ENCODE measurements around the gene NUMB. TPM values are rescaled to one million over a fixed set of nuclear protein-coding genes. Genes with fewer than 3 reads are reported as not detected.
A peak's percentile ranks its signal among the peaks of the same experiment; 100 is the strongest.

The NUMB gene
- polyA plus RNA-seq, 6 donors from 2014 or later: 52.0 to 87.2 (median 65.7) TPM

DNA sequence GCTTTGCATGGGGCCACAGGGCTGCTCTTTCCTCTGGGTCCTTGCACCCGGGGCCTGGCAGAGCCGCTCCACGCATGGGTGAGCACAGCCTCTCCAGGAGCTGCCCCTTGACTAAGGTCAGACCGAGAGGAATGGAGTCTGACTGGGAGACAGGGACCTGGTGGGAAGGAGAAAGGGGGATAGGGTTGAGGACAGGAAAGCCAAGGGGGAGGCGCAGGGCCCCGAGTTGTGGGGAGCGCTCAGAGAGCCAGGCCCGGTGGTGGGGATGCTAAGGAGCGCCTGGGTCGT, 205.1 kb downstream of the NUMB start:
- Mint-ChIP-seq H3K9me3 (no peaks in the 10 kb centered on the region), H3K36me3 (no peaks in the 10 kb centered on the region), H3K4me1 (peaks cover 4 to 14% (median 9%) of the 10 kb centered on the region in 3 donors), H3K4me3 (no peak overlapping the region), H3K27ac (no peak overlapping the region), H3K27me3 (no peaks in the 10 kb centered on the region)
- no peak for ATAC-seq (ENCODE audit: low read depth in 2 of 2)
- DNase-seq: no peak

DNA sequence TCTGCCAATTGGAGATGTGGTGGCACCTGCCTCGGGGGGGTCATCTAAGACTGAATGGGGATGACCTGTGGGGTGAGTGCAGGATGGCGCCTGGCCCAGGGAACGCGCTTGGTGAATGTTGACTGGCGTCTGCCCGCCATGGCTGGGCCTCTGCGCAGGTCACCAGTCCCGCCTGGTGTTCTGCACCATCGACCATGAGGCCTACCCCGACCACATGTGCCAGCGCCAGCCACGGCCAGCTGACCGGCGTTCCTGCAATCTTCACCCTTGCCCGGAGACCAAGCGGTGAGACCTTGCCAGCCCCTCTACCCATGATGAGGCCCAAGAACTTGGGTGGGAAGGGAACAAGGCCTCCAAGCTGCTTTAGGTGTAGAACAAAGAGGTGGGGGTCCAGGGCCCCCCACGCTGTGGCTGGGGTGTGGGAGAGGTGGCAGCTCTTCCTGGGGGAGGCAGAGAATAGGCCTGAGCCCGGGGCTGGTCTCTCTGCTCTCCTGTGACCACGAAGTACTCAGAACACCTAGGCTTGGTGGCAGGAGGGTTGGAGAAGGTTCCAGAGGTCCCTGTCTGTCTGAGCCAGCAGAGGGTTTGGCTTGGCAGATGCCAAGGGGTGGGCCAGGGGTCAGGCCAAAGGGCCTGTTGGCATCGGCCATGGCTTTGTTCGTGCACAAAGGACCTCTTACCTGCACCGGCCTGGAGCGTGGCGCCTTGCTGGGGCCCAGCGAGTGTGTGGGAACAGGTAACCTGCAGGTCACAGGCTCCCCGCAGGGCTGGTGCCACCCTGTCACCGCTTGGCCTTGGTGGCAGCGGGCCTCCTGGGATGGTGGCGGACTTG, 205.6 kb downstream of the NUMB start:
- Mint-ChIP-seq H3K4me1 (peaks cover 9 to 19% (median 15%) of the 10 kb centered on the region in 3 donors), H3K27ac (no peak overlapping the region), H3K9me3 (peaks cover 0 to under 1% (median 0%) of the 10 kb centered on the region in 7 donors), H3K4me3 (no peak overlapping the region), H3K36me3 (no peaks in the 10 kb centered on the region), H3K27me3 (peaks cover 0 to under 1% (median 0%) of the 10 kb centered on the region in 3 donors)
- ATAC-seq (ENCODE audit: low read depth in 2 of 2): no peak
- DNase-seq: no peak

DNA sequence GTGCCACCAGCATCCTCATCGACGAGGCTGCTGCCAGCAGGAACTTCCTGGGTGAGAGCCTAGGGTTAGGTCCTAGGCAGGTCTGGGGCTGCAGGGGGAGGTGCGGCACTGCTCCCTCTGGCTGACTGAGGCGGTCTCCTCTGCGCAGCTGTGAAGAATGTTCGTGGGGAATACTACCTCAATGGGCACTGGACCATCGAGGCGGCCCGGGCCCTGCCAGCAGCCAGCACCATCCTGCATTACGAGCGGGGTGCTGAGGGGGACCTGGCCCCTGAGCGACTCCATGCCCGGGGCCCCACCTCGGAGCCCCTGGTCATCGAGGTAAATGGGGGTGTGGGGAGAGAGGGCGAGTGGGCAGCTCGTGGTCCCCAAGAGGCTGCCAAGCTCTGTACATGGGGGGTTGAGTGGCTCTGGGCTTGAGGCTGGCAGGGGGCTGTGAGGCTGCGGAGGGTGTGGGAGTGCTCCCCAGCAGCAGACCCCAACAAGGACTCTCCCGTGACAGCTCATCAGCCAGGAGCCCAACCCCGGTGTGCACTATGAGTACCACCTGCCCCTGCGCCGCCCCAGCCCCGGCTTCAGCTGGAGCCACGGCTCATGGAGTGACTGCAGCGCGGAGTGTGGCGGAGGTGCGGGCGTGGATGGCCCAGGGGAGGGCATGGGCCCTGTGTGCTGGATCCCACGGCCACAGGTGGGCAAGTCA, 206.7 kb downstream of the NUMB start:
- peaks cover 0 to 7% (median 0%) of the 10 kb centered on the region in 7 donors for H3K9me3 Mint-ChIP-seq
- H3K27ac Mint-ChIP-seq: peak overlapping the region in 1 of 6 donors; percentile 67
- ATAC-seq (ENCODE audit: low read depth in 2 of 2) (no peak), DNase-seq (no peak)
- H3K27me3 Mint-ChIP-seq: peaks cover 0 to 7% (median 6%) of the 10 kb centered on the region in 3 donors
- H3K4me3 Mint-ChIP-seq: peak overlapping the region in 1 of 8 donors; percentile 18
- H3K4me1 Mint-ChIP-seq: peaks cover 20 to 30% (median 25%) of the 10 kb centered on the region in 3 donors
- no peaks in the 10 kb centered on the region for H3K36me3 Mint-ChIP-seq

DNA sequence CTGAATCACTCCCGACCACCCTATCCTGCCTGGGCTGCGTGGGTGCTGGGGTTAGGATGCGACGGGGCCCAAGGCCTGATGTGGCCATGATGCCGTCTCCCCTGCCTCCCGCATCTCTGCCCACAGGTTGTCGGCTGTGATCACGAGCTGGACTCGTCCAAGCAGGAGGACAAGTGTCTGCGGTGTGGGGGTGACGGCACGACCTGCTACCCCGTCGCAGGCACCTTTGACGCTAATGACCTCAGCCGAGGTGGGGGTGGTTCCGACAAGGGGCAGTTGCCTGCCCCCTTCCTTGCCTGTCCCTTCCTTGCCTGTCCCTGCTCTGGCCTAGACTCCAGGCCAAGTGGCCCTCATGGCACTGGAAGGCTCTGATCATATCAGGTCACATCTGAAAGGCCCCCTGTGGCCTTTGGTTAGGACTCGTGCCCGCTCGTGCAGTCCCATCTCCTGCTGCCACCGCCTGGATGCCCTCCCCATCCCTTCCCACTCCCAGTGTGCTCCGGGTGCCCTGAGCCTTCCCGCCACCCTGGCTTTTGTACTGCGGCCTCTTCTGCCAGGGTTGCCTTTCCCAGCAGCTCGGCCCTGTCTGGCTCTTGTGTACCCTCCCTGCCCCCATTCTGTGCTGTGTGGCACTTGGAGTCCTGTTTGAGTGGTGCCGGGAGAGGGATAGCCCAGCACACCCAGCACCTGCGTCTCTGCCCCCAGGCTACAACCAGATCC, 207.4 kb downstream of the NUMB start:
- H3K27me3 Mint-ChIP-seq: peaks cover 0 to 7% (median 6%) of the 10 kb centered on the region in 3 donors
- H3K9me3 Mint-ChIP-seq: peaks cover 0 to 7% (median 0%) of the 10 kb centered on the region in 7 donors
- peaks cover 27 to 35% (median 30%) of the 10 kb centered on the region in 3 donors for H3K4me1 Mint-ChIP-seq
- no peak for DNase-seq
- H3K4me3 Mint-ChIP-seq: peak overlapping the region in 1 of 8 donors; percentile 18
- no peak for ATAC-seq (ENCODE audit: low read depth in 2 of 2)
- H3K27ac Mint-ChIP-seq: no peak overlapping the region
- no peaks in the 10 kb centered on the region for H3K36me3 Mint-ChIP-seq

DNA sequence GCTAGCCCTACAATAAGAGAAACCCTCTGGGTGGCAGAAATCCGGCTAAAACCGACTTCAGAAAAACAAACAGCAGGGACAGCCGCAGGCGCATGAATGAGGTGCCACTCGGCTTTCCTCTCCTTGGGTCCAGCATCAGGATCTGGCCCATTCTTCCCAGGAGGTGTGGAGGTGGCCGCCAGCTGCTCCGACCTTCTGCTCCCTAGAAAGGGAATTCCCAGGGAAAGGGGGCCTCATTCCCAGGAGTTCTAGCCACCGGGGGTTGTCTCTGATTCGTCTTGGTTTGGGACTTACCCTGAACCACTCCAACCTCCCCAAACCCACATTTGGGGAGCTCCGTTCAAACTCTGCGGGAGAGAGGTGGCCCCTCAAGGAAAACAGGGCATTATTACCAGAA, 208.0 kb downstream of the NUMB start:
- H3K27me3 Mint-ChIP-seq: peaks cover 0 to 7% (median 6%) of the 10 kb centered on the region in 3 donors
- H3K4me3 Mint-ChIP-seq: no peak overlapping the region
- ATAC-seq (ENCODE audit: low read depth in 2 of 2): no peak
- H3K27ac Mint-ChIP-seq: peak overlapping the region in 1 of 6 donors; percentile 22
- H3K4me1 Mint-ChIP-seq: peaks cover 29 to 35% (median 30%) of the 10 kb centered on the region in 3 donors
- DNase-seq: no peak
- H3K36me3 Mint-ChIP-seq: no peaks in the 10 kb centered on the region
- peaks cover 0 to 7% (median 0%) of the 10 kb centered on the region in 7 donors for H3K9me3 Mint-ChIP-seq

DNA sequence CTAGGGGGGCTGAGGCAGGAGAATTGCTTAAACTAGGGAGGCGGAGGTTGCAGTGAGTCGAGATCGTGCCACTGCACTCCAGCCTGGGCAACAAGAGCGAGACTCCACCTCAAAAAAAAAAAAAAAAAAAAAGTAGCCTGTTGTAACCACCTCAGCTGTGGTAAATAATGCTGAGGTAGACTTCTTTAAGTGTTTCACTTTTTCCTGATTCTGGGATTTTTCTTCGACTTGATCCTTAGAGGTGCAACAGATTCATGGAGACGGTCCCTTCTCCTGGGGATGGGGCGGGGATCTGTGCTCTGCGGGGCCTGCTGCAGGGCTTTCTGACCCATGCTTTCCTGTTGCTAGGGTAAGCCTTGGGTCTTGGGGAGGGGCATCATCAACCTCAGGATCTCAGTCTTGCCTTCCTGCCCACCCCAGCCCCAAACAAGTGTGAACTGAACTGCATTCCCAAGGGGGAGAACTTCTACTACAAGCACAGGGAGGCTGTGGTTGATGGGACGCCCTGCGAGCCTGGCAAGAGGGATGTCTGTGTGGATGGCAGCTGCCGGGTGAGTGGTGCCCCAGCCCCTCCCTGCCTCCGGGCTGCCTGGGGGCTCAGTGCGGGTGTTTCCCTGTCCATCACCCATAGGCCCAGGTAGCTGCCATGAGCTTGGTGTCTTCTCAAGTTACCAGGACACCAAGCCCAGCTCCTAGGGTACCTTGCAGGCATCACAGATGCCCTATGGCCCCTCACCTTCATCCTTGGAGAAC, 208.6 kb downstream of the NUMB start:
- peaks cover 0 to 7% (median 6%) of the 10 kb centered on the region in 3 donors for H3K27me3 Mint-ChIP-seq
- peaks cover 34 to 40% (median 34%) of the 10 kb centered on the region in 3 donors for H3K4me1 Mint-ChIP-seq
- no peak for ATAC-seq (ENCODE audit: low read depth in 2 of 2)
- H3K36me3 Mint-ChIP-seq: no peaks in the 10 kb centered on the region
- H3K9me3 Mint-ChIP-seq: peaks cover 0 to 7% (median 0%) of the 10 kb centered on the region in 7 donors
- peak overlapping the region in 1 of 8 donors; percentile 42 for H3K4me3 Mint-ChIP-seq
- no peak for DNase-seq
- H3K27ac Mint-ChIP-seq: no peak overlapping the region

DNA sequence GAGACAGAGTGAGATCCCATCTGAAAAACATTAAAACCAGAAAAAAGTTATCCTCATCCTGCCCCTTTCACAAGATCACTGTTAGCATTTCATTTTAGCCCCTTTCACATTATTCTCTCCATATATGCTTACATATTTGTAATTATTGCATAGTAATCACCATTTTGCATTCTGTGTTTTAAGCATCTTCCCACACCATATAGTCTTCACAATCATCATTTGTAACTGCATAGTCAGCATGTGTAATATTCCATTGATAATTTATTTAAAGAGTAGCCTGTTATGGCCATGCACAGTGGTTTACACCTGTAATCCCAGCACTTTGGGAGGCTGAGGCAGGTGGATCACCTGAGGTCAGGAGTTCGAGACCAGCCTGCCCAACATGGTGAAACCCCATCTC, 209.2 kb downstream of the NUMB start:
- peak overlapping the region in 4 of 8 donors; percentile 51 to 77 (median 63) for H3K4me3 Mint-ChIP-seq

DNA sequence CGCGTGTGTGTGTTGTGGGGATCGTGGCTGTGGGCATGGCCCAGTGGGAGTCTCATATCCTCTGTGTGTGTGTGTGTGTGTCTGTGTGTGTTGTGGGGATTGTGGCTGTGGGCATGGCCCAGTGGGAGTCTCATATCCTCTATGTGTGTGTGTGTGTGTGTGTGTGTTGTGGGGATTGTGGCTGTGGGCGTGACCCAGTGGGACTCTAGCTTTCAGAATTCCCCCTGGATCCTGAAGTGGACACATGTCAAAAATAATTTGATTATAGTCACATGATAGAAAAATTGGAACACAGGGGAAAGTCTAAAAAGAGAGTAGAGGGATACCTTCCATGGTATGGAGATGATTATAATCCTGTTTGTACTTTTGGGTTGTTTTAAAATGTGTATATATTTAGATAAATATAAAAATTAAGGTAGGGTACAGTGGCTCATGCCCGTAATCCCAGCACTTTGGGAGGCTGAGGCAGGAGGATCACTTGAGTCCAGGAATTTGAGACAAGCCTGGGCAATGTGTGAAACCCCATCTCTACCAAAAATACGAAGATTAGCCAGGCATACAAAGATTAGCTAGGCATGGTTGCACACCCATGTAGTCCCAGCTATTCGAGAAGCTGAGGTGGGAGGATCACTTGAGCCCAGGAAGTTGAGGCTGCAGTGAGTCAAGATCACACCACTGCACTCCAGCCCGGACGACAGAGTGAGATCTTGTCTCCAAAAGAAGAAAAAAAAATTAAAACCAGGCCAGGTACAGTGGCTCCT, 210.1 kb downstream of the NUMB start:
- peaks cover 3 to 11% (median 7%) of the 10 kb centered on the region in 3 donors for H3K27me3 Mint-ChIP-seq
- peaks cover 40 to 49% (median 47%) of the 10 kb centered on the region in 3 donors for H3K4me1 Mint-ChIP-seq
- peak overlapping the region in 6 of 8 donors; percentile 32 to 95 (median 74) for H3K4me3 Mint-ChIP-seq
- H3K36me3 Mint-ChIP-seq: no peaks in the 10 kb centered on the region
- DNase-seq: no peak
- peak overlapping the region in 4 of 6 donors; percentile 47 to 96 (median 50) for H3K27ac Mint-ChIP-seq
- H3K9me3 Mint-ChIP-seq: peaks cover 0 to 7% (median 0%) of the 10 kb centered on the region in 7 donors
- ATAC-seq (ENCODE audit: low read depth in 2 of 2): no peak

More for the DNA sequence above, 209.2 kb downstream of the NUMB start:
- Mint-ChIP-seq H3K27me3 (peaks cover 0 to 7% (median 6%) of the 10 kb centered on the region in 3 donors), H3K9me3 (peaks cover 0 to 7% (median 0%) of the 10 kb centered on the region in 7 donors), H3K36me3 (no peaks in the 10 kb centered on the region), H3K27ac (peak overlapping the region in 1 of 6 donors; percentile 35), H3K4me1 (peaks cover 34 to 43% (median 40%) of the 10 kb centered on the region in 3 donors)
- DNase-seq (no peak), ATAC-seq (ENCODE audit: low read depth in 2 of 2) (no peak)

DNA sequence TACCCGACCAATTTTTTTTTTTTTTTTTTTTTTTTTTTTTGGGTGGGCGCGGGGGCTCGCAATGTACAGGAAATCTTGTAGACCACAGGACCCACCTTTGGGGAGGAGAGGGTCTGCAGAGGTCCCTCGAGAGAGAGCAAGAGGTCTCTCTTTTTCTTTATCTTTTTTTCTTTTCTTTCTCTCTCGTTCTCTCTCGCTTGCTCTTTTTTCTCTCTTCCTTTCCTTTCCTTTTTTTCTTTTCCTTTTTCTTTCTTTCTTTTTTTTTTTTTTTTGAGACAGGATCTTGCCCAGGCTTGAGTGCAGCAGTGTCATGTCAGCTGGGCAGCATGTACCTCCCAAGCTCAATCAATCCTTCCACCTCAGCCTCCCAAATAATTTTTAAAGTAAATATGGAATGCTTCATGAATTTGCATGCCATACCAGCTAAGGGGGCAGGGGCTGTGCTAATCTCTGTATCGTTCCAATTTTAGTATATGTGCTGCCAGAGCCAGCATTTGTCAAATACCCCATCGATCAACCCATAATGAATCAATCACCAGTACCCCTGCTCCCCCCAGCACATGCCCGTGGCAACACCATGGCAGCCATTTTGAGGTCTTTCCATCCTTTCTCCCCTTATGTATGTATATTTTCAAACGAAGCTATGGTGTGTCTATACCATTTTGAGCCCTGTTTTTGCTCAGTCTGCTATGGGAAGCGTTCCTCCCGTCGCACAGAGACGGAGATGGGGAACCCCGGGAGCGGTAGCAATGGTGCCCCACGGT, 211.8 kb downstream of the NUMB start:
- no peak for ATAC-seq (ENCODE audit: low read depth in 2 of 2)
- H3K36me3 Mint-ChIP-seq: no peaks in the 10 kb centered on the region
- peaks cover 52 to 64% (median 63%) of the 10 kb centered on the region in 3 donors for H3K4me1 Mint-ChIP-seq
- peaks cover 0 to 7% (median 0%) of the 10 kb centered on the region in 7 donors for H3K9me3 Mint-ChIP-seq
- H3K4me3 Mint-ChIP-seq: peak overlapping the region; percentile 80 to 95 (median 84)
- H3K27ac Mint-ChIP-seq: peak overlapping the region; percentile 52 to 92 (median 82)
- DNase-seq: no peak
- H3K27me3 Mint-ChIP-seq: peaks cover 11 to 28% (median 21%) of the 10 kb centered on the region in 3 donors

DNA sequence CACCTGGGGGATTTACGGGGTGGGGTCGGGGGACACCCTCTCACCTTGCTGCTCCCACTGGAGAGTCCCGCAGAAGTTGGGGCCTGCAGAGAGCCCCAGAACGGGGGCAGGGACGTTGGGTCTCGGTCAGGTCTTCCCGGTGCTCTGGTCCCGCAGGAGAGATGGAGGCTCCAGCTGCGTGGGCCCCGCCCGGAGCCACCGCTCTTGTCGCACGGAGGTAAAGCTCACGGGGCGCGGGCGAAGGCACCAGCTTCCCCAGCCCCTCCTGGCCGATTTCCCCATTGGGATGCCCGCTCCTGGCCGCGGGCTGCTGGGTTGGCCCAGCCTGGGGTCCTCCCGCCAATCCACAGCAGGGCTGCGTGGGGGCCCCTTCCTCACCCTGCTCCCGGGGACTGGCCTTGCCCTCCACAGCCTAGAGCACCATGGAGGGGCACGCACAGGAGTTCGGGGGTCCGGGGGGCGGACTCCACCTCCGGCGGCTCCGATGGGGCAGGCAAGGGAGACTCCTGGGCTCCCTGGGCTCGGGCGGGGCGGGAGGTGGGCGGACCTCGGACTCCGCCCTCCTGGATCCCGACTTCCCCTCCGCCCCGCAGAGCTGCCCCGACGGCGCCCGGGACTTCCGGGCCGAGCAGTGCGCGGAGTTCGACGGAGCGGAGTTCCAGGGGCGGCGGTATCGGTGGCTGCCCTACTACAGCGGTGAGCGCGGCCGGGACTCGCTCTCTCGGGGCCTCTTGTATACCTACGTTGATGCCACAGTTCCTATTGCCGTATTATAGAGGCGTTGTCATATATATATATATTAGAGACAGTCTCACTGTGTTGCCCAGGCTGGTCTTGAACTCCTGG, 212.6 kb downstream of the NUMB start:
- Mint-ChIP-seq H3K4me1 (peaks cover 61 to 73% (median 72%) of the 10 kb centered on the region in 3 donors), H3K4me3 (peak overlapping the region; percentile 84 to 95 (median 87)), H3K27me3 (peaks cover 17 to 35% (median 25%) of the 10 kb centered on the region in 3 donors), H3K36me3 (no peaks in the 10 kb centered on the region), H3K9me3 (peaks cover 0 to 7% (median 0%) of the 10 kb centered on the region in 7 donors), H3K27ac (peak overlapping the region in 5 of 6 donors; percentile 44 to 89 (median 76))
- peak; percentile 93 to 94 for ATAC-seq (ENCODE audit: low read depth in 2 of 2)
- peak; percentile 81 for DNase-seq
